SIG-M5 (cell line): ENCODE measurements around the gene CASK.

Source experiments
- DNase-seq: peaks from one replicate; lab custom pipeline; 2025; lab: John Stamatoyannopoulos, UW

Gene CASK

DNA sequence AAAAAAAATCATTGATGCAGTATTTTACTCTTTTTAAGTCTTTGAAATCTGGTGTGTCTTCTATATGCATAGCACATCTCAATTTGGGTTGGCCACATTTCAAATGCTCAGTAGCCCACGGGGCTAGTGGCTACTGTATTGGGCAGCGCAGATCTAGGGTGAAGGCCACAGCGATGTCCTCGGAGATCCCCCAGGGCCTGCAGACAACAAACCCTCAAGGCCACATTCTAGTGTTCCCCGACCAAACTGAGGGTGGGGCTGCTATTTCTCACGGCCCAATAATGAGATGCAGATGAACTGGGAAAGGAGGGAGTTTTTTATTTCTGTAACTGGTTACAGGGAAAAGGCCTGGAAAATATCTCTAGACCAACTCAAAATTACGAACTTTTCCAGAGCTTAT is 452.6 kb downstream of the CASK start:
- DNase-seq = no peak

DNA sequence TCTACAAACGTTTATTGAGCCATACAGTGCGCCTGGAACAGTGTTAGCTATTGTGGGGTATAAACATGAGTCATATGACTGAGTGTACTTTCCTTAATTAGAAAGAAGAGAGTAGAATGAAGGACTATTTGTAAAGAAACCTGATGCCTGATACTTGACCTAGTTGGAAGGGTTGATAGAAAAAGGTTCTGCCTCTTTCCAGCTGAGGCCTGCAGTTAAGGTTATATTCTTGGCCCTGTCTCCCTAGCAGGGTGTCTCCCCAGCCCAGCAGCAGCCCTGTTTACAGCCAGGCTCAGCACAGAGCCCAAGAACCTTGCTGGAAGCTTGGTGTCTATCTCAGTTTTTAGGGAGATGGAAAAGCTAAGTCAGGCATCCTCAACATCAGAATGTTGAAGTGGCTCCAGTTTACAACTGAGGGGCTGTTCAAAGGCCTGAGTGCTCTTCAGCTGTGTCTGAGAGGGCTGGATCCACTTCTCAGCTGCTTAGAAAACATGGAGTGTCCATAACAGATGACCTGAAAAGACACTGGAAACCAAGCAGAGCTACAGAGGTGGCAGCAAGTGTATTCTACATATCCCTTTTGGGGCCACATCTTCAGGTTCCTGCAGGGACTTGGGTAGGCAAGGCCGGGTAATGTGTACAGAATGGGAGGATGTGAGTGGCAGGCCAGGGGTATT is 454.6 kb downstream of the CASK start:
- no peak for DNase-seq
